ENCODE data around the gene ZBP1.

Gene ZBP1

DNA sequence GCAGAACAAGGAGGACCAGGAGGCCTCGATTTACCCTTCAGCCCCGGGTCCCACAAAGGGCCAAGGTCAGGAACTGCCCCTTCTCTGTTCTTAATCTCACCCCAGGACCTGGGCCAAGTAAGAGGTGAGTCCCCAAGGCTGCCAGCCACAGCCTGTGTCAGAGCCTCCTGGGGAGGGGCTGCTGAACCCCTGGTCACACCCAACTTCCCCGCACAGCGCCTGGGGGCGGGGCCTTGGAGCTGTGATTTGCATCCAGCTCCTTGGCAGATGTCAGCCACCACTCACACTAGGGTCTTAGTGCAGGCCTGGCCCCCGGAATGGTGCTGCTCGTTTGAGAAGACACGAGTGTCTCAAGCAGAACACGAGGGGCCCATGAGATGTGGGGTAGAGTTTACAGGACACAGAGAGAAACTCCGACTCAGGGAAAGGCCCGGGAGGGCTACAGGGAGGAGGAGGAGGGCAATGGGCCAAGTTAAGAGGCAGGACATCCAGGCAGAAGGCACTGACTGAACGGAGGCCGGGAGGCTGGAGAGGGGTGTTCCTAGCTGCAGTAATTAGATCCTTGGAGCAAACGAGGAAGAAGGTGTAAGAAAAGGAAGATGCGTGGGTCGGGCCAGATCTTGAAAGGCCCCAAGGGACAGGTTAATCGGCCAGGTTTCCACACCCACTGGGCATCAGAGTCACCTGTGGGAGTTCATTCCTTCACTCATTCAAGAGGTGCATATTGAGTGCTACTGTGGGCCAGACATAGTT, 26.9 kb downstream of the ZBP1 start:
- Histone ChIP-seq H3K4me3 (ENCODE audit: low read length, poor library complexity, severe bottlenecking) (no peak overlapping the region), H3K4me2 (ENCODE audit: low read depth, low read length, poor library complexity, severe bottlenecking) (no peak overlapping the region), H2AFZ (ENCODE audit: low read length) (no peak overlapping the region), H3K9me2 (replicated peaks; ENCODE audit: low read depth, low read length) (no peaks in the 10 kb centered on the region), H3K9me3 (ENCODE audit: insufficient read depth, low read depth, low read length) (no peaks in the 10 kb centered on the region), H3K9ac (ENCODE audit: low read depth, low read length, poor library complexity, severe bottlenecking) (no peak overlapping the region), H3K27me3 (ENCODE audit: insufficient read depth, low read length, poor library complexity, severe bottlenecking) (no peaks in the 10 kb centered on the region), H3K4me1 (ENCODE audit: insufficient read depth, low read length, poor library complexity, severe bottlenecking) (no peaks in the 10 kb centered on the region), H3F3A (ENCODE audit: low read depth) (no peaks in the 10 kb centered on the region), H4K20me1 (ENCODE audit: insufficient read depth, low read length, poor library complexity, severe bottlenecking) (no peaks in the 10 kb centered on the region), H3K79me2 (ENCODE audit: insufficient read depth, low read length) (no peaks in the 10 kb centered on the region), H3K36me3 (ENCODE audit: insufficient read depth, low read length) (no peaks in the 10 kb centered on the region)
- no peak for TF ChIP-seq EZH2phosphoT487 (IDR thresholded peaks at IDR 0.05; ENCODE audit: borderline replicate concordance)
- TF ChIP-seq, protein P1, sequence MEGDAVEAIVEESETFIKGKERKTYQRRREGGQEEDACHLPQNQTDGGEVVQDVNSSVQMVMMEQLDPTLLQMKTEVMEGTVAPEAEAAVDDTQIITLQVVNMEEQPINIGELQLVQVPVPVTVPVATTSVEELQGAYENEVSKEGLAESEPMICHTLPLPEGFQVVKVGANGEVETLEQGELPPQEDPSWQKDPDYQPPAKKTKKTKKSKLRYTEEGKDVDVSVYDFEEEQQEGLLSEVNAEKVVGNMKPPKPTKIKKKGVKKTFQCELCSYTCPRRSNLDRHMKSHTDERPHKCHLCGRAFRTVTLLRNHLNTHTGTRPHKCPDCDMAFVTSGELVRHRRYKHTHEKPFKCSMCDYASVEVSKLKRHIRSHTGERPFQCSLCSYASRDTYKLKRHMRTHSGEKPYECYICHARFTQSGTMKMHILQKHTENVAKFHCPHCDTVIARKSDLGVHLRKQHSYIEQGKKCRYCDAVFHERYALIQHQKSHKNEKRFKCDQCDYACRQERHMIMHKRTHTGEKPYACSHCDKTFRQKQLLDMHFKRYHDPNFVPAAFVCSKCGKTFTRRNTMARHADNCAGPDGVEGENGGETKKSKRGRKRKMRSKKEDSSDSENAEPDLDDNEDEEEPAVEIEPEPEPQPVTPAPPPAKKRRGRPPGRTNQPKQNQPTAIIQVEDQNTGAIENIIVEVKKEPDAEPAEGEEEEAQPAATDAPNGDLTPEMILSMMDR (conservative IDR thresholded peaks at IDR 0.05; ENCODE audit: low read length): no peak

DNA sequence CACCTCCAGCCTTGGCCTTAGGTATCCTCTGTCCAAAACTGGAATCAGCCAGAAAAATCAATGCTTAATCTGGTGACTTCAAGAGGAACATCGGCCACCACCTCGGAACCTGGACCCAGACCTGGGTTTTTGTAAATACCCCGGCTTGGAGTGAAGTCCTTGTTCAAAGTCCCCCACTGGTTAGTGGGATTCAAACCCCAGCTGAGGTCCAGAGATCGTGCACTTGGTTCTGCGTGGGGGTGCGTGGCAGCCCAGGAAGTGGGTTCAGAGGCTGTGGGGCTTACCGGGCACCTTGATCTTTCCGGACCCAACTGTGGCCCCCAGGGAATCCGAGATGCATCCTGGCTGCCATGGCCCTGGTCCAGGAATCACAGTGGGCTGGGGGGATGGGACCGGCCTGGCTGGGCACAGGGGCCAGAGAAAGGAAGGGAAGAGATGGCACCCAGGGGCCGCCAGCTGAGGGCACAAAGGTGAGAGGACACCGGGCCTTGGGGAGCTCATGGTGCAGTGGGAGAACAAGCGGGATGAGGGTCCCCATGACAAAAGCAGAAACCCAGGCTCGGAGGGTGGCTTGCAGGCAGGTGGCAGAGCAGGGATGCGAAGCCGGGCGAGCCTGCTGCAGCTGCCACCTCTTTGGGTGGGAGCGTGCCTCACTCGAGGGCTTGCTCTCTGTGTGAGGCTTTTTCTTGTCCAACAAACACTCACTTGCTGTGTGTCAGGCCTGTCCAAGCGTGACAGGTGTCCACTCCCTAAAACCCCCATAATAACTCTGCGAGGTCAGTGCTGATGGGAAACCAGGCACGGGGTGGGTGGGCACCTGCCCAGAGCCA, 27.7 kb downstream of the ZBP1 start:
- Histone ChIP-seq H3F3A (ENCODE audit: low read depth) (no peaks in the 10 kb centered on the region), H3K36me3 (ENCODE audit: insufficient read depth, low read length) (no peaks in the 10 kb centered on the region), H3K9ac (ENCODE audit: low read depth, low read length, poor library complexity, severe bottlenecking) (no peak overlapping the region), H3K79me2 (ENCODE audit: insufficient read depth, low read length) (no peaks in the 10 kb centered on the region), H3K9me2 (replicated peaks; ENCODE audit: low read depth, low read length) (no peaks in the 10 kb centered on the region), H2AFZ (ENCODE audit: low read length) (no peak overlapping the region), H3K27me3 (ENCODE audit: insufficient read depth, low read length, poor library complexity, severe bottlenecking) (no peaks in the 10 kb centered on the region), H3K4me2 (ENCODE audit: low read depth, low read length, poor library complexity, severe bottlenecking) (no peak overlapping the region), H4K20me1 (ENCODE audit: insufficient read depth, low read length, poor library complexity, severe bottlenecking) (no peaks in the 10 kb centered on the region), H3K9me3 (ENCODE audit: insufficient read depth, low read depth, low read length) (no peaks in the 10 kb centered on the region), H3K4me3 (ENCODE audit: low read length, poor library complexity, severe bottlenecking) (no peak overlapping the region), H3K4me1 (ENCODE audit: insufficient read depth, low read length, poor library complexity, severe bottlenecking) (no peaks in the 10 kb centered on the region)
- no peak for TF ChIP-seq EZH2phosphoT487 (IDR thresholded peaks at IDR 0.05; ENCODE audit: borderline replicate concordance)
- TF ChIP-seq, protein P1 (conservative IDR thresholded peaks at IDR 0.05; ENCODE audit: low read length): no peak

GRCh38 chr20:57591289-57592229, 28.7 kb downstream of the ZBP1 start:
- Histone ChIP-seq H3K79me2 (ENCODE audit: insufficient read depth, low read length) (no peaks in the 10 kb centered on the region), H3K9me2 (replicated peaks; ENCODE audit: low read depth, low read length) (no peaks in the 10 kb centered on the region), H3K4me1 (ENCODE audit: insufficient read depth, low read length, poor library complexity, severe bottlenecking) (no peaks in the 10 kb centered on the region), H3F3A (ENCODE audit: low read depth) (no peaks in the 10 kb centered on the region), H3K27me3 (ENCODE audit: insufficient read depth, low read length, poor library complexity, severe bottlenecking) (no peaks in the 10 kb centered on the region), H3K4me2 (ENCODE audit: low read depth, low read length, poor library complexity, severe bottlenecking) (no peak overlapping the region), H3K4me3 (ENCODE audit: low read length, poor library complexity, severe bottlenecking) (no peak overlapping the region), H3K36me3 (ENCODE audit: insufficient read depth, low read length) (no peaks in the 10 kb centered on the region), H3K9ac (ENCODE audit: low read depth, low read length, poor library complexity, severe bottlenecking) (no peak overlapping the region), H2AFZ (ENCODE audit: low read length) (no peak overlapping the region), H4K20me1 (ENCODE audit: insufficient read depth, low read length, poor library complexity, severe bottlenecking) (no peaks in the 10 kb centered on the region), H3K9me3 (ENCODE audit: insufficient read depth, low read depth, low read length) (no peaks in the 10 kb centered on the region)
- TF ChIP-seq EZH2phosphoT487 (IDR thresholded peaks at IDR 0.05; ENCODE audit: borderline replicate concordance): no peak
- TF ChIP-seq, protein P1 (conservative IDR thresholded peaks at IDR 0.05; ENCODE audit: low read length): no peak

Data from Loucy (cell line).